Activated T-cell treated with anti-CD3 and anti-CD28 coated beads, Interleukin-2, amount 50 U/mL, for 4 hours (primary cell): ENCODE results near the gene TSPAN8. TPM values are rescaled to one million over a fixed set of nuclear protein-coding genes. Genes with fewer than 3 reads are reported as not detected.

Source experiments
- ATAC-seq, 2 donors: fragments of 200-7000 bp; cut with Tn5 transposase; one replicate each; pipeline ENCODE4 v1.10.0; 2021
- DNase-seq: peaks from one replicate; pipeline ENCODE4 v3.0.0-alpha.2; 2020
- H3K27me3 Mint-ChIP-seq: one replicate; pipeline ENCODE4 v1.8.0; 2021; ENCODE audit warnings: low read depth, mixed read lengths
- H3K36me3 Mint-ChIP-seq: one replicate; pipeline ENCODE4 v1.8.0; 2022; ENCODE audit warnings: mixed read lengths; ENCODE audit not compliant: insufficient read depth
- H3K4me1 Mint-ChIP-seq: one replicate; pipeline ENCODE4 v1.8.0; 2021; ENCODE audit warnings: low read depth, mixed read lengths
- H3K4me3 Mint-ChIP-seq: one replicate; pipeline ENCODE4 v1.8.0; 2021; ENCODE audit warnings: mild to moderate bottlenecking, moderate library complexity, mixed read lengths
- H3K9me3 Mint-ChIP-seq: one replicate; pipeline ENCODE4 v1.8.0; 2021; ENCODE audit warnings: mixed read lengths
- total RNA-seq, 3 donors: library from RNA; stranded (reverse); gene quantifications; one replicate each; pipeline ENCODE4 v1.2.1, GENCODE V29; 2021

The TSPAN8 gene
- under 1 TPM; 0.29 to 0.46 (median 0.30) TPM for total RNA-seq

- Mint-ChIP-seq H3K27me3 (no peaks in the 10 kb centered on the region), H3K9me3 (peaks cover 3% of the 10 kb centered on the region), H3K4me3 (no peak within 1 kb of the TSS), H3K36me3 (no peaks in the 10 kb centered on the region), H3K4me1 (no peaks in the 10 kb centered on the region)
- DNase-seq (no peak), ATAC-seq (no peak)
Measured at GRCh38 chr12:71157601-71158233, at the start of gene TSPAN8. Gene TSPAN8, minus strand, starts transcription at chr12:71157999. Its CDS starts 321 bp downstream, at chr12:71157678.

GRCh38 chr12:71201136-71201679 is 43.4 kb upstream of the TSPAN8 start:
- Mint-ChIP-seq H3K9me3 (peaks cover 5% of the 10 kb centered on the region), H3K4me1 (no peaks in the 10 kb centered on the region), H3K4me3 (no peak overlapping the region), H3K27me3 (no peaks in the 10 kb centered on the region), H3K36me3 (no peaks in the 10 kb centered on the region)
- ATAC-seq (no peak), DNase-seq (no peak)

- Mint-ChIP-seq H3K36me3 (no peaks in the 10 kb centered on the region), H3K9me3 (peaks cover 5% of the 10 kb centered on the region), H3K27me3 (no peaks in the 10 kb centered on the region), H3K4me3 (no peak overlapping the region), H3K4me1 (no peaks in the 10 kb centered on the region)
- ATAC-seq (no peak), DNase-seq (no peak)
Measured at GRCh38 chr12:71200706-71201105, 42.9 kb upstream of the TSPAN8 start.

GRCh38 chr12:71197460-71197859 is 39.7 kb upstream of the TSPAN8 start:
- Mint-ChIP-seq H3K36me3 (no peaks in the 10 kb centered on the region), H3K9me3 (no peaks in the 10 kb centered on the region), H3K27me3 (no peaks in the 10 kb centered on the region), H3K4me1 (no peaks in the 10 kb centered on the region), H3K4me3 (no peak overlapping the region)
- ATAC-seq: no peak
- no peak for DNase-seq

- DNase-seq (no peak), ATAC-seq (no peak)
- Mint-ChIP-seq H3K4me3 (no peak overlapping the region), H3K27me3 (no peaks in the 10 kb centered on the region), H3K36me3 (no peaks in the 10 kb centered on the region), H3K4me1 (no peaks in the 10 kb centered on the region), H3K9me3 (no peaks in the 10 kb centered on the region)
Measured at GRCh38 chr12:71195338-71195896, 37.6 kb upstream of the TSPAN8 start.

GRCh38 chr12:71194657-71195056 is 36.9 kb upstream of the TSPAN8 start:
- no peak for DNase-seq
- H3K27me3 Mint-ChIP-seq: no peaks in the 10 kb centered on the region
- H3K9me3 Mint-ChIP-seq: no peaks in the 10 kb centered on the region
- no peak overlapping the region for H3K4me3 Mint-ChIP-seq
- ATAC-seq: no peak
- no peaks in the 10 kb centered on the region for H3K4me1 Mint-ChIP-seq
- no peaks in the 10 kb centered on the region for H3K36me3 Mint-ChIP-seq

GRCh38 chr12:71193041-71193440 is 35.2 kb upstream of the TSPAN8 start:
- DNase-seq: no peak
- no peaks in the 10 kb centered on the region for H3K4me1 Mint-ChIP-seq

GRCh38 chr12:71191509-71192196 is 33.9 kb upstream of the TSPAN8 start:
- ATAC-seq (no peak), DNase-seq (no peak)
- Mint-ChIP-seq H3K4me3 (no peak overlapping the region), H3K4me1 (no peaks in the 10 kb centered on the region), H3K9me3 (no peaks in the 10 kb centered on the region), H3K36me3 (no peaks in the 10 kb centered on the region), H3K27me3 (no peaks in the 10 kb centered on the region)

More at GRCh38 chr12:71193041-71193440, 35.2 kb upstream of the TSPAN8 start:
- Mint-ChIP-seq H3K4me3 (no peak overlapping the region), H3K9me3 (no peaks in the 10 kb centered on the region), H3K36me3 (no peaks in the 10 kb centered on the region), H3K27me3 (no peaks in the 10 kb centered on the region)
- no peak for ATAC-seq

- H3K4me1 Mint-ChIP-seq: no peaks in the 10 kb centered on the region
- no peak for DNase-seq
- H3K9me3 Mint-ChIP-seq: no peaks in the 10 kb centered on the region
- no peaks in the 10 kb centered on the region for H3K27me3 Mint-ChIP-seq
- no peak overlapping the region for H3K4me3 Mint-ChIP-seq
- ATAC-seq: no peak
- no peaks in the 10 kb centered on the region for H3K36me3 Mint-ChIP-seq
Measured at GRCh38 chr12:71190822-71191221, 33.0 kb upstream of the TSPAN8 start.

- ATAC-seq: no peak
- H3K27me3 Mint-ChIP-seq: no peaks in the 10 kb centered on the region
- no peaks in the 10 kb centered on the region for H3K36me3 Mint-ChIP-seq
Measured at GRCh38 chr12:71187379-71187778, 29.6 kb upstream of the TSPAN8 start.

GRCh38 chr12:71186571-71187288 is 28.9 kb upstream of the TSPAN8 start:
- ATAC-seq (no peak), DNase-seq (no peak)
- Mint-ChIP-seq H3K4me3 (no peak overlapping the region), H3K9me3 (no peaks in the 10 kb centered on the region), H3K27me3 (no peaks in the 10 kb centered on the region), H3K4me1 (no peaks in the 10 kb centered on the region), H3K36me3 (no peaks in the 10 kb centered on the region)

More at GRCh38 chr12:71187379-71187778, 29.6 kb upstream of the TSPAN8 start:
- Mint-ChIP-seq H3K4me1 (no peaks in the 10 kb centered on the region), H3K9me3 (no peaks in the 10 kb centered on the region), H3K4me3 (no peak overlapping the region)
- DNase-seq: no peak

- no peak overlapping the region for H3K4me3 Mint-ChIP-seq
- DNase-seq: no peak
- no peaks in the 10 kb centered on the region for H3K4me1 Mint-ChIP-seq
- H3K36me3 Mint-ChIP-seq: no peaks in the 10 kb centered on the region
- H3K9me3 Mint-ChIP-seq: no peaks in the 10 kb centered on the region
- no peaks in the 10 kb centered on the region for H3K27me3 Mint-ChIP-seq
- ATAC-seq: no peak
Measured at GRCh38 chr12:71183846-71184245, 26.0 kb upstream of the TSPAN8 start.

GRCh38 chr12:71183018-71183417 is 25.2 kb upstream of the TSPAN8 start:
- Mint-ChIP-seq H3K27me3 (no peaks in the 10 kb centered on the region), H3K9me3 (no peaks in the 10 kb centered on the region), H3K4me3 (no peak overlapping the region), H3K4me1 (no peaks in the 10 kb centered on the region), H3K36me3 (no peaks in the 10 kb centered on the region)
- ATAC-seq (no peak), DNase-seq (no peak)

GRCh38 chr12:71178162-71178561 is 20.4 kb upstream of the TSPAN8 start:
- no peaks in the 10 kb centered on the region for H3K9me3 Mint-ChIP-seq
- H3K36me3 Mint-ChIP-seq: no peaks in the 10 kb centered on the region
- no peak for DNase-seq
- H3K4me3 Mint-ChIP-seq: no peak overlapping the region
- no peak for ATAC-seq
- no peaks in the 10 kb centered on the region for H3K4me1 Mint-ChIP-seq
- H3K27me3 Mint-ChIP-seq: no peaks in the 10 kb centered on the region
